Ishikawa (cell line): ENCODE data around the gene CCDC78.

Experiments used
- CEBPB ChIP-seq: IDR thresholded peaks from 2 replicates; pipeline ENCODE4 v1.6.1; 2012
- CREB1 ChIP-seq: IDR thresholded peaks from 2 replicates; pipeline ENCODE4 v1.6.1; 2012; ENCODE audit warnings: low read depth
- EGR1 ChIP-seq: IDR thresholded peaks from 2 replicates; pipeline ENCODE4 v1.6.1; 2012
- EP300 ChIP-seq: IDR thresholded peaks from 2 replicates; pipeline ENCODE4 v1.6.1; 2012; ENCODE audit warnings: borderline replicate concordance
- FOXM1 ChIP-seq: IDR thresholded peaks from 2 replicates; pipeline ENCODE4 v1.6.1; 2012; ENCODE audit warnings: low read depth, borderline replicate concordance
- MAX ChIP-seq: IDR thresholded peaks from 2 replicates; pipeline ENCODE4 v1.6.1; 2012
- NFIC ChIP-seq: IDR thresholded peaks from 2 replicates; pipeline ENCODE4 v1.6.1; 2012
- RAD21 ChIP-seq: IDR thresholded peaks from 2 replicates; pipeline ENCODE4 v1.6.1; 2012; ENCODE audit warnings: low read depth
- REST ChIP-seq: IDR thresholded peaks from 2 replicates; pipeline ENCODE4 v1.6.1; 2012; ENCODE audit warnings: low read depth, mild to moderate bottlenecking
- TAF1 ChIP-seq: IDR thresholded peaks from 2 replicates; pipeline ENCODE4 v1.6.1; 2012; ENCODE audit warnings: low read depth, mild to moderate bottlenecking
- TCF12 ChIP-seq: IDR thresholded peaks from 2 replicates; pipeline ENCODE4 v1.6.1; 2012; ENCODE audit warnings: low read depth
- TEAD4 ChIP-seq: IDR thresholded peaks from 2 replicates; pipeline ENCODE4 v1.6.1; 2012
- YY1 ChIP-seq: IDR thresholded peaks from 2 replicates; pipeline ENCODE4 v1.6.1; 2012; ENCODE audit warnings: low read depth
- ZBTB7A ChIP-seq: IDR thresholded peaks from 2 replicates; pipeline ENCODE4 v1.6.1; 2012; ENCODE audit warnings: low read depth

DNA sequence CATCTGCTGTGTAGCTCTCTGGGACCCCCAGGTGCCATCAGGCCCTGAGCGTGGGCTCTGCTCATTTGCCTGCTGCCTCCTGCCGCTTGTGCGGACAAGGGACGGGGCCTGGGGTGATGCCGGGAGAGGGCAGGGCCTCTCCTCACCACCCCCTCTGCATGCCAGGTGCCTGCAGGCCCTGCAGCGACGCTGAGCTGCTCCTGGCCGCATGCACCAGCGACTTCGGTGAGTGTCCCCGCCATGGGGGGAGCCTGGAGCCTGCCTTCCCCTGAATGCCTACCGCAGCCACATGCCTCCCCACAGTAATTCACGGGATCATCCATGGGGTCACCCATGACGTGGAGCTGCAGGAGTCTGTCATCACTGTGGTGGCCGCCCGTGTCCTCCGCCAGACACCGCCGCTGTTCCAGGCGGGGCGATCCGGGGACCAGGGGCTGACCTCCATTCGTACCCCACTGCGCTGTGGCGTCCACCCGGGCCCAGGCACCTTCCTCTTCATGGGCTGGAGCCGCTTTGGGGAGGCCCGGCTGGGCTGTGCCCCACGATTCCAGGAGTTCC, 9.4 kb downstream of the CCDC78 start:
- no peak for TF ChIP-seq EP300
- no peak for TF ChIP-seq MAX
- no peak for TF ChIP-seq TCF12
- TF ChIP-seq RAD21 = no peak
- no peak for TF ChIP-seq FOXM1
- TF ChIP-seq NFIC = no peak
- TF ChIP-seq REST = no peak
- TF ChIP-seq CEBPB = no peak
- TF ChIP-seq TEAD4 = no peak
- TF ChIP-seq CREB1 = no peak
- TF ChIP-seq YY1 = no peak
- no peak for TF ChIP-seq TAF1
- no peak for TF ChIP-seq ZBTB7A
- TF ChIP-seq EGR1 = no peak
